WTC11 (cell line): Measurements from ENCODE around the gene ANKLE2. TPM values are rescaled to one million over a fixed set of nuclear protein-coding genes. Genes with fewer than 3 reads are reported as not detected.

Experiments used
- ATAC-seq: fragments of 200-7000 bp; cut with Tn5 transposase; 2 replicates; pipeline ENCODE4 v1.10.0; 2021; ENCODE audit warnings: mild to moderate bottlenecking, moderate library complexity
- CTCF ChIA-PET: fragments of 300-600 bp; sonication (Branson Sonifier 250); formaldehyde crosslinking; loops from one replicate; lab custom pipeline; 2021; ENCODE audit warnings: antibody characterized with exemption; lab: Charles Lee
- POLR2A ChIA-PET: fragments of 350-600 bp; sonication (Branson Sonifier 250); formaldehyde crosslinking; loops from one replicate; lab custom pipeline; 2021; ENCODE audit warnings: antibody characterized with exemption; lab: Charles Lee
- DNase-seq: peaks from one replicate; pipeline ENCODE4 v3.0.0; 2021; ENCODE audit warnings: low spot score
- H3K27ac Mint-ChIP-seq: 2 replicates; pipeline ENCODE4 v1.8.0; 2021; ENCODE audit warnings: mixed read lengths
- H3K27me3 Mint-ChIP-seq: 2 replicates; pipeline ENCODE4 v1.8.0; 2021; ENCODE audit warnings: low read depth, mild to moderate bottlenecking, moderate library complexity, mixed read lengths
- H3K36me3 Mint-ChIP-seq: 2 replicates; pipeline ENCODE4 v1.8.0; 2021; ENCODE audit warnings: mixed read lengths
- H3K4me1 Mint-ChIP-seq: 2 replicates; pipeline ENCODE4 v1.8.0; 2022; ENCODE audit warnings: mixed read lengths
- H3K4me3 Mint-ChIP-seq: 2 replicates; pipeline ENCODE4 v1.8.0; 2021; ENCODE audit warnings: mild to moderate bottlenecking, moderate library complexity, mixed read lengths
- H3K9me3 Mint-ChIP-seq: 2 replicates; pipeline ENCODE4 v1.8.0; 2021; ENCODE audit warnings: mixed read lengths
- CBFB ChIP-seq: sonication (generic); formaldehyde crosslinking; IDR thresholded peaks from 2 replicates; pipeline ENCODE4 v1.8.1; 2022; ENCODE audit warnings: mild to moderate bottlenecking, low read depth, missing genetic modification reagents
- EMX1 ChIP-seq: fragments of 250-450 bp; sonication (Bioruptor Pico); IDR thresholded peaks from 2 replicates; pipeline ENCODE4 v1.8.0; 2021; ENCODE audit warnings: mild to moderate bottlenecking
- ETV6 ChIP-seq: sonication (generic); formaldehyde crosslinking; IDR thresholded peaks from 2 replicates; pipeline ENCODE4 v1.8.1; 2022; ENCODE audit warnings: mild to moderate bottlenecking, missing genetic modification reagents
- FOXK1 ChIP-seq: sonication (generic); formaldehyde crosslinking; IDR thresholded peaks from 2 replicates; pipeline ENCODE4 v1.8.0; 2022; ENCODE audit warnings: mild to moderate bottlenecking, moderate library complexity, missing genetic modification reagents
- HMGA2 ChIP-seq: fragments of 250-450 bp; sonication (Bioruptor Pico); IDR thresholded peaks from 2 replicates; pipeline ENCODE4 v1.4.0; 2021; ENCODE audit warnings: mild to moderate bottlenecking, moderate library complexity
- HMGXB4 ChIP-seq: sonication (generic); formaldehyde crosslinking; IDR thresholded peaks from 2 replicates; pipeline ENCODE4 v1.8.1; 2023; ENCODE audit warnings: mild to moderate bottlenecking, moderate library complexity, missing genetic modification reagents
- IRF2 ChIP-seq: sonication (generic); formaldehyde crosslinking; IDR thresholded peaks from 2 replicates; pipeline ENCODE4 v1.8.0; 2022; ENCODE audit warnings: low read depth, missing genetic modification reagents, borderline replicate concordance
- KAT7 ChIP-seq: sonication (generic); formaldehyde crosslinking; IDR thresholded peaks from 2 replicates; pipeline ENCODE4 v1.8.1; 2023; ENCODE audit warnings: missing genetic modification reagents, mild to moderate bottlenecking, borderline replicate concordance
- NFYB ChIP-seq: sonication (generic); formaldehyde crosslinking; conservative IDR thresholded peaks from 2 replicates; pipeline ENCODE4 v1.8.0; 2022; ENCODE audit warnings: low read depth, missing genetic modification reagents
- NR3C1 ChIP-seq: sonication (generic); formaldehyde crosslinking; conservative IDR thresholded peaks from 2 replicates; pipeline ENCODE4 v1.8.1; 2023; ENCODE audit warnings: low read depth, mild to moderate bottlenecking, missing genetic modification reagents
- SMAD3 ChIP-seq: sonication (generic); formaldehyde crosslinking; IDR thresholded peaks from 2 replicates; pipeline ENCODE4 v1.8.0; 2022; ENCODE audit warnings: missing genetic modification reagents, mild to moderate bottlenecking, borderline replicate concordance
- SMAD4 ChIP-seq: sonication (generic); formaldehyde crosslinking; IDR thresholded peaks from 2 replicates; pipeline ENCODE4 v1.8.0; 2022; ENCODE audit warnings: mild to moderate bottlenecking, missing genetic modification reagents
- TEAD1 ChIP-seq: sonication (generic); formaldehyde crosslinking; IDR thresholded peaks from 2 replicates; pipeline ENCODE4 v1.8.0; 2022; ENCODE audit warnings: mild to moderate bottlenecking, missing genetic modification reagents
- ZBTB21 ChIP-seq: sonication (generic); formaldehyde crosslinking; IDR thresholded peaks from 2 replicates; pipeline ENCODE4 v1.8.1; 2023; ENCODE audit warnings: mild to moderate bottlenecking, missing genetic modification reagents, borderline replicate concordance
- ZMAT4 ChIP-seq: fragments of 250-450 bp; sonication (Bioruptor Pico); IDR thresholded peaks from 2 replicates; pipeline ENCODE4 v1.9.0; 2021; ENCODE audit warnings: mild to moderate bottlenecking
- ZNF138 ChIP-seq: sonication (generic); formaldehyde crosslinking; conservative IDR thresholded peaks from 2 replicates; pipeline ENCODE4 v1.8.1; 2022; ENCODE audit warnings: mild to moderate bottlenecking, moderate library complexity, missing genetic modification reagents
- total RNA-seq: library from RNA; stranded (reverse); gene quantifications from 3 replicates; pipeline ENCODE4 v1.2.3, GENCODE V29; 2021
- TF ChIP-seq, protein P1 (sequence below): sonication (generic); formaldehyde crosslinking; IDR thresholded peaks from 2 replicates; pipeline ENCODE4 v1.8.1; 2023; ENCODE audit warnings: mild to moderate bottlenecking, missing genetic modification reagents

ANKLE2 gene
- total RNA-seq, 1 experiment from 2014 or later, result 63.8 TPM

- no peak for ATAC-seq
- Mint-ChIP-seq H3K27me3 (no peaks in the 10 kb centered on the region), H3K4me1 (no peaks in the 10 kb centered on the region), H3K9me3 (no peaks in the 10 kb centered on the region), H3K36me3 (peaks cover 52% of the 10 kb centered on the region), H3K4me3 (no peak overlapping the region), H3K27ac (0 out of 2 replicates have a peak overlapping the region, but pooled peaks have one; percentile 34)
- ChIA-PET CTCF (interaction anchor here (1.9 kb wide), 1 partner anchor 50 kb away, joined by 4 read pairs; no protein-coding TSS in a partner anchor), POLR2A (no interaction called here)
- TF ChIP-seq NFYB, result no peak
- no peak for TF ChIP-seq EMX1 (CRISPR knock-in tag)
- no peak for DNase-seq
Measured at GRCh38 chr12:132718644-132719043, 43.0 kb downstream of the ANKLE2 start.

DNA sequence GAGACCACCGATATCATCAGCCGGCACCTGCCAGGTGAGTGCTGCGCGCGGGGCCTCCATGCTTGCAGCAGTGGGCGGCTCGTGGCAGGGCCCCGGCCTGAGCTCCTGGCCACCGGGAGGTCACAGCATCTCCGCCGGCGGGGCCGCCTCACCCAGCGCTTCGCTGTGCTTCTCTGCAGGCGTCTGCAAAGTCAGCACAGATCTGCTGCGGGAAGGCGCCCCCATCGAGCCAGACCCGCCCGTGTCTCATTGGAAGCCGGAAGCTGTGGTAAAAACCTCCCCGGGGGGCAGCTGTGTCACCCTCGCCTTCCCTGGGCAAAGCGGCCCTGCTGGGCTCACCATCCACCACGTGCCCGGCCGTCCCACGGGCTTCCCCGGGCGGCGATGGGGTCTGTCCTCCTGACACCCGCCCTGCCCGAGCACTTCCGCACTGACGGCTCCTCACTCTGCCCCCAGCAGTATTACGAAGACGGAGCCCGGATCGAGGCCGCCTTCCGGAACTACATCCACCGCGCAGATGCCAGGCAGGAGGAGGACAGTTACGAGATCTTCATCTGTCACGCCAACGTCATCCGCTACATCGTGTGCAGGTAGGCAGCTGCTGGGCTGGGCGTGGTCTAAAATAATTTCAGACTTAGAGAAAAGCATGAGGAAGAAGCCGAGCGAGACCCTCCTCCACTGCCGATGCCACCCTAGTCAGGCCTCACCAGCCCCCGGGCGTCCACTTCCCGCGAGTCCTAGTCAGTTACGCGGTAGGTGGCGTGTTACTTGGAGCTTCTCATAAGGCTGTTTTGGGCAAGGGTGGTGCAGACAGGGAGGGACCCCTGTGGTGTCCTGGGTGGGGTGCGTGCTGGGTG, 43.9 kb downstream of the ANKLE2 start:
- ATAC-seq (peak; percentile 26), DNase-seq (no peak)
- CTCF ChIA-PET, result interaction anchor here (1.9 kb wide), 1 partner anchor 51 kb away, joined by 4 read pairs; no protein-coding TSS in a partner anchor
- Mint-ChIP-seq H3K36me3 (peaks cover 46% of the 10 kb centered on the region), H3K9me3 (no peaks in the 10 kb centered on the region), H3K4me3 (no peak overlapping the region), H3K4me1 (no peaks in the 10 kb centered on the region), H3K27ac (no peak overlapping the region), H3K27me3 (no peaks in the 10 kb centered on the region)
- POLR2A ChIA-PET, result no interaction called here
- TF ChIP-seq ETV6 (CRISPR knock-in tag) (no peak), CBFB (CRISPR knock-in tag) (no peak), ZNF138 (CRISPR knock-in tag) (no peak)

- no peak overlapping the region; the same call in 1 of the 2 replicates for H3K27ac Mint-ChIP-seq
- H3K4me3 Mint-ChIP-seq, result no peak overlapping the region
- TF ChIP-seq IRF2 (CRISPR knock-in tag) (no peak), KAT7 (CRISPR knock-in tag) (no peak), ZMAT4 (CRISPR knock-in tag) (no peak), SMAD3 (no peak), HMGA2 (no peak), NR3C1 (CRISPR knock-in tag) (no peak), SMAD4 (CRISPR knock-in tag) (no peak), HMGXB4 (no peak), ETV6 (CRISPR knock-in tag) (no peak), TEAD1 (CRISPR knock-in tag) (no peak), FOXK1 (CRISPR knock-in tag) (no peak), ZBTB21 (CRISPR knock-in tag) (no peak)
- TF ChIP-seq, protein P1, sequence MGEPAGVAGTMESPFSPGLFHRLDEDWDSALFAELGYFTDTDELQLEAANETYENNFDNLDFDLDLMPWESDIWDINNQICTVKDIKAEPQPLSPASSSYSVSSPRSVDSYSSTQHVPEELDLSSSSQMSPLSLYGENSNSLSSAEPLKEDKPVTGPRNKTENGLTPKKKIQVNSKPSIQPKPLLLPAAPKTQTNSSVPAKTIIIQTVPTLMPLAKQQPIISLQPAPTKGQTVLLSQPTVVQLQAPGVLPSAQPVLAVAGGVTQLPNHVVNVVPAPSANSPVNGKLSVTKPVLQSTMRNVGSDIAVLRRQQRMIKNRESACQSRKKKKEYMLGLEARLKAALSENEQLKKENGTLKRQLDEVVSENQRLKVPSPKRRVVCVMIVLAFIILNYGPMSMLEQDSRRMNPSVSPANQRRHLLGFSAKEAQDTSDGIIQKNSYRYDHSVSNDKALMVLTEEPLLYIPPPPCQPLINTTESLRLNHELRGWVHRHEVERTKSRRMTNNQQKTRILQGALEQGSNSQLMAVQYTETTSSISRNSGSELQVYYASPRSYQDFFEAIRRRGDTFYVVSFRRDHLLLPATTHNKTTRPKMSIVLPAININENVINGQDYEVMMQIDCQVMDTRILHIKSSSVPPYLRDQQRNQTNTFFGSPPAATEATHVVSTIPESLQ, result no peak
- H3K36me3 Mint-ChIP-seq, result peaks cover 43% of the 10 kb centered on the region
- no peaks in the 10 kb centered on the region for H3K4me1 Mint-ChIP-seq
- H3K27me3 Mint-ChIP-seq, result no peaks in the 10 kb centered on the region
- H3K9me3 Mint-ChIP-seq, result no peaks in the 10 kb centered on the region
- POLR2A ChIA-PET, result no interaction called here
- no peak for ATAC-seq
- CTCF ChIA-PET, result no interaction called here
- DNase-seq, result no peak
Measured at GRCh38 chr12:132717011-132717410, 44.6 kb downstream of the ANKLE2 start.
